ENCODE measurements around the gene FADS2.
A peak's percentile ranks its signal among the peaks of the same experiment; 100 is the strongest.

Gene FADS2

GRCh38 chr11:61826930-61827570 lies 1.1 kb upstream of the FADS2 start:
- DNase-seq = peak; percentile 30

DNA sequence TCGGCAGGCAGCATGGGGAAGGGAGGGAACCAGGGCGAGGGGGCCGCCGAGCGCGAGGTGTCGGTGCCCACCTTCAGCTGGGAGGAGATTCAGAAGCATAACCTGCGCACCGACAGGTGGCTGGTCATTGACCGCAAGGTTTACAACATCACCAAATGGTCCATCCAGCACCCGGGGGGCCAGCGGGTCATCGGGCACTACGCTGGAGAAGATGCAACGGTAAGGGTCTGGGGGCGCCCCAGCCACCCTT lies 204 bp downstream of the FADS2 start:
- DNase-seq = no peak

- no peak for DNase-seq
These were observed 718 bp downstream of the FADS2 start for GRCh38 chr11:61828629-61829407.

- DNase-seq = no peak
These were observed 1.7 kb downstream of the FADS2 start for GRCh38 chr11:61829806-61830205.

GRCh38 chr11:61830237-61831105 lies 2.4 kb downstream of the FADS2 start:
- no peak for DNase-seq

DNA sequence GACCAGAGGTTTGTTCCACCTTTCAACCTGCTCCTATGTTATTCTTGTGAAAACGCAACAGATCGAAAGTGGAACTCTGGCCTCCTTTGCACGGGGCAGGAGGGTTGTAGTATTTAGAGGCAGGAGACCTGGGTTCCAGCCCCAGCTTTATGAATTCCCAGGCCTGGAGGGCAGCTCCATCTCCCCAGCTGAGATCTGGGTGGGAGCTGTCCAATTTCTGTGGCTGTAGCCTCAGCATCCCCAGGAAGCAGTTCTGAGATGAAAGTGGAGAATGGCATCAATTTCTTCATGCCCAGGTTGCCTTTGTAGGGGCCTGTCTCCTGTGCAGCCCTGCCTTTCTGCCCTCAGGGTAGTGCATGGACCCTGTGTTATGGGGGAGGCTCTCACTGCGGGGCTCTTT lies 4.1 kb downstream of the FADS2 start:
- DNase-seq = no peak

- DNase-seq = no peak
These were observed 4.7 kb downstream of the FADS2 start for GRCh38 chr11:61832754-61833153.

DNA sequence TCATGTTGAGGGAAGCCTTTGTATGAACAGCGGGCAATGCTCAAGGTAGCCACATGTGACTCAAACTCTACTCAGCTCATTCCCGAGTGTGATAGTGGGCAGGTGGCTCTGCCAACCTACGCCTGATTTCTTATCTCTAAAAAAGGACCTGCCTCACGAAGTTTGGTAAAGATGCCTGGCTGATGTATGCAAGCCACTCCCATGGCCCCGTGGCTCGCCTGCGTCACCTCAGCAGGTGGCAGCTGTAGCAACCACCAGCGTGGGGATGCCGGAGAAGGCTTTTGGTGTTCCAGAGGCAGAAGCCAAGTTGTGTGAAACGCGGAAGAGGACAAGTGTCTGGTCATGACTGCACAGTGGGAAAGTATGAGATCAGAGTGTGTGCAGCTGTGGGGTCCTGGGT lies 5.4 kb downstream of the FADS2 start:
- DNase-seq = peak; percentile 32

DNA sequence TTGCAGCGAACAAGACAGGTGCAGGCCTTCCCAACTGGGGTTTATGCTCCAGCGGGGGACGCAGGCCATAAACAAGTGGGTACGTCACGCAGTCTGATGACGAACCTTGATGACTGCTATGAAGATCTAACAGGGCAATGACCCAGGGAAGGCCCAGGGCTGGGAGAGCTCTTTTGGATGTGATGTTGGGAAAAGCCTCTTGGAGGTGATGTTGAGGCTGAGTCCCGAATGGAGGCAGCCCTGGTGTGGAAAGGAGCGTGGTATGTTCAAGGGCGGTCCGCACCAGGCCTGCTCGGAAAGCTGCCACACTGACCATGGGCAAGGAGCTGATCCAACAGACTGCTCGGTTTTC lies 5.8 kb downstream of the FADS2 start:
- no peak for DNase-seq

DNA sequence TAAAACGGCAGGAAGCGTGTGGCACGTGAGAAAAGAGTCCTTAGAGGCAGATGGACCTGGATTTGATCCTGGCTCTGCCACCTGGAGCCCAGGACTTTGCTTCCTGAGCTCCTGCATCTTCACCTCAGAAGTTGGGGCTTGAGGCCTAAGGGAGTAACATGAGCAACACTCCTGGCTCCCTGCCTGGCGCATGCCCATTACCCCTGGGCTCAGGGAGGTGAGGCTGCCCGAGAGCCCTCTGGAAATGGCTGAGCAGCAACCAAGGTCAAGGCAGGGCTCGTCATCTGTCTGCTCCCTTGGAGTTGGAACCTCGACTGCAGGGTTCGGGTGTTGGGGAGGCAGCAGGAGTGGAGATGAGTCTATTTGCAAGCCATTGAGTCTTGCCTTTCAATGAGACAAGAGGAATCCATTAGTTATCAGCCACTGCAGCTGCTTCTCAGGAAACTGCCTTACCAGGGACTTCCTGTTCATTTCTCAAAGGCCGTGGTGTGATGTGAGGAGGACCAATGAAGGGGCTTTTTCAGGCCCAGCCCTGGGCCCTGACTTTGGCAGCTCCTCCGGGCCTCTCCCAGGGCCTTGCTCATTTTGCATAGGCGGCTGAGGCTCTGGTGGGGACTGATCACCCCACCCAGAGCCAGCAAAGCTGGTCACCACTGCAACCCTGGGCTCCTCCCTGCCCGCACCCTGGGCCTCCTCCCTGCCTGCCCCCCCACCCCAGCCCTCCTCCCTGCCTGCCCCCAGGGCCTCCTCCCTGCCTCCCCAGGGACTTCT lies 6.4 kb downstream of the FADS2 start:
- DNase-seq = peak; percentile 68

DNA sequence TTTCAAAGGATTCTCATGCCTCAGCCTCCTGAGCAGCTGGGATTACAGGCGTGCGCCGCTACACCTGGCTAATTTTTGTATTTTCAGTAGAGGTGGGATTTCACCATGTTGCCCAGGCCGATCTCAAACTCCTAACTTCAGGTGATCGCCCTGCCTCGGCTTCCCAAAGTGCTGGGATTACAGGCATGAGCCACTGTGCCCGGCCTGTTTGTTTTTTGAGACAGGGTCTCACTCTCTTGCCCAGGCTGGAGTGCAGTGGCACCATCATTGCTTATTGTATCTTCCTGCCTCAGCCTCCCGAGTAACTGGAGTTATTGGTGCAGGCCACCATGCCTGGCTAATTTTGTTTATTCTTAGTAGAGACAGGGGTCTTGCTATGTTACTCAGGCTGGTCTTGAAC lies 8.1 kb downstream of the FADS2 start:
- no peak for DNase-seq

DNA sequence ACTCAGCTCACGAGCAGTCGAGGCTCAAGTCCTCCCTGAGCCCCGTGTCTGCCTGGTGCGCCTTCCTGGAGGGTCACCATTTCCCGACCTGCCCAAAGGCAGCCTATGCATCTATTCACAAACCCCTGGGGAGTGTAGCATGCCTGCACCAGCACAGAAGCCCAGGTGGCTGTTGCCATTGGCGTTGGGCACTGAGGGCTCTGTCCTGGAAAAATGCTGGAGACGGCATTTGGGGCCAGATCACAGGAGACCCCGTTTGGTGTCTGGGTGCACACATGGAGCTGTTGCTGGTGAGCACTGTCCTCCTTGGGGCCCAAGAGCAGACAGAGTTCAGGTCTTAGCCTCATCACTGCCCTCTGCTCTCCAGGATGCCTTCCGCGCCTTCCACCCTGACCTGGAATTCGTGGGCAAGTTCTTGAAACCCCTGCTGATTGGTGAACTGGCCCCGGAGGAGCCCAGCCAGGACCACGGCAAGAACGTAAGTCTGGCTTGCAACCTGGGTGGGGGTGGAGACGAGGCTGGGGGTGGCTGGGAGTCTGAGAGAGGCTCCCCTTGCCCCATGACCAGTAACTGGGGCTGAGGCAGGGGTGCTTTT lies 9.4 kb downstream of the FADS2 start:
- DNase-seq = no peak

DNA sequence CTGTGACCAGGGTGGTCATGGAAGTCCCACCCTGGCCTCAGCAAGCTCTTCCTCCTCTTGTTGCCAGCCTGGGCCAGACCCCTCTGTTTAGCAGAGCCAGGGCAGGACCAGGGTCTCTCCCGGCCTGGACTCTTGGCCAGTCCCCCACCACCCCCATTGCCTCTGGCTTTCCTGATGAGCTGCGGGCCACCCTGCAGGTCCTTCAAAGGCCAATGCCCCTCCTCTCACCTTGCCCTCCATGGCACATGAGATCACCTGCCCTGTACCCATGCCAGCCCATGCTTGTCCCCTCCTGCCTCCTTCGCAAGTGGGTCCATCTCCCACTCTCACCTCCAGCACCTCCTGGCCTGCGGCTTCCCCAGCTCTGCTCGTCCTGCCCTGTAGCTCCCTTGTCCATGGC lies 10.4 kb downstream of the FADS2 start:
- no peak for DNase-seq

DNA sequence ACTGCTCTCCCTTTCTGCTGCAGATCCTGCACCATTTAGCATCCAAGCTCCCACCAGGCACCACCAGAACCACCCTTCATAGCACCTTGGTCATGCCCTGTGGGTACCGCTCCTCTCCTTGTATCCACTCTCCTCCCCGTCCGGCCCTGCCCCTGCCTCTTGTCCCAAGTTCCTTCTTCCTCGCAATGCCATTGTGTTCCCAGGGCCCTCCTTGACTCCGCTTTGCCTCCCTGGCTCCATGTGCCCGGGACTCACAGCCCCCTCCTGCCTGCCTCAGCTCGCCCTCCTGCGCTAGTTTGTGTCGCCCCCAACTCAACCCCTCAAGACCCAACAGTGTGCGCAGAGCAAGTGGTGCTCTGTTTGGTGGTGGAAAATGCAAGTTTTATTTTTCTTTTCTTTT lies 10.8 kb downstream of the FADS2 start:
- no peak for DNase-seq

- DNase-seq = no peak
These were observed 11.6 kb downstream of the FADS2 start for GRCh38 chr11:61839742-61840141.

DNA sequence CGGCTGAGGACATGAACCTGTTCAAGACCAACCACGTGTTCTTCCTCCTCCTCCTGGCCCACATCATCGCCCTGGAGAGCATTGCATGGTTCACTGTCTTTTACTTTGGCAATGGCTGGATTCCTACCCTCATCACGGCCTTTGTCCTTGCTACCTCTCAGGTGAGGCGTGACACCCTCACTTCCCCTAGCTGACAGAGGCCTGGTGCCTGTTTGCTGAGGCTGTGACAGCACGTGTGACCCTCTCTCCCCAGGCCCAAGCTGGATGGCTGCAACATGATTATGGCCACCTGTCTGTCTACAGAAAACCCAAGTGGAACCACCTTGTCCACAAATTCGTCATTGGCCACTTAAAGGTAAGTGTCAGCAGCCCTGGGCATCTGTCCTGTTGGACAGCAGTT lies 12.3 kb downstream of the FADS2 start:
- DNase-seq = no peak

GRCh38 chr11:61841636-61842527 lies 13.8 kb downstream of the FADS2 start:
- DNase-seq = no peak

- DNase-seq = no peak
These were observed 14.4 kb downstream of the FADS2 start for GRCh38 chr11:61842528-61842820.

- no peak for DNase-seq
These were observed 16.9 kb downstream of the FADS2 start for GRCh38 chr11:61844909-61845565.

DNA sequence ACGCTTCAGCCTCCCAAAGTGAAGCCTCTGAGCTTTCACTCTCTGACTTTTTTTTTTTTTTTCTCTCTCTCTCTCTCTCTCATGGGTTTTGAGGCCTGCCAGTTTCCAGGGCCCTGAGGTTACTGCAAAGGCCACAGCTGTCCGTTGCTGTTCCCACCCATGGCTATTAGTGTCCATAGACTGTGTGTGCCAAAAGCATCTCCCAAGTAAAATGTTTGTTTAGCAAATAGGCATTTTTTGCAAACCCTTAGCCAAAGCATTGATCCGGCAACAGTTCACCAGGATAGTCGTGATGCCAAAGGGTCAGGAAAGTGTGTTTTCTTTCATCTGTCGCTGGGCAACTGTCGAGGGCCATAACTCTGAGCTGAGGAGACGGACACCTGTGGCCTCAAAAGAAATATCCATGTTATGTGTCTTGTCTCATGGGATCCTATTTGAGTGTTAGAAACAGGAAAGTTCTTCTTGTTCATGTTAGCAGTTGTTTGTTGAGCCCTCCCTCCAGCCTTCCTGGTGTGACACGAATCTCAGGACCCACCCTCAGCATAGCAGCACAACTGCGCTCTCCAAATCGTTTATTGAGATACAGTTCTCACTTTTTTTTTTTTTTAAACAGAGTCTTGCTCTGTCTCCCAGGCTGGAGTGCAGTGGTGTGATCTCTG lies 18.4 kb downstream of the FADS2 start:
- no peak for DNase-seq
